GM19240 (cell line): ENCODE data around the gene PC.
"Not testable (repeated sequence)": the region's sequence is repeated elsewhere in the genome, so short reads cannot be mapped to it uniquely, and the experiment has no call there.

Source experiments
- DNase-seq: peaks from one replicate; pipeline ENCODE4 v3.0.0; 2011; ENCODE audit warnings: low spot score; ENCODE audit not compliant: insufficient read length

The PC gene, protein sequence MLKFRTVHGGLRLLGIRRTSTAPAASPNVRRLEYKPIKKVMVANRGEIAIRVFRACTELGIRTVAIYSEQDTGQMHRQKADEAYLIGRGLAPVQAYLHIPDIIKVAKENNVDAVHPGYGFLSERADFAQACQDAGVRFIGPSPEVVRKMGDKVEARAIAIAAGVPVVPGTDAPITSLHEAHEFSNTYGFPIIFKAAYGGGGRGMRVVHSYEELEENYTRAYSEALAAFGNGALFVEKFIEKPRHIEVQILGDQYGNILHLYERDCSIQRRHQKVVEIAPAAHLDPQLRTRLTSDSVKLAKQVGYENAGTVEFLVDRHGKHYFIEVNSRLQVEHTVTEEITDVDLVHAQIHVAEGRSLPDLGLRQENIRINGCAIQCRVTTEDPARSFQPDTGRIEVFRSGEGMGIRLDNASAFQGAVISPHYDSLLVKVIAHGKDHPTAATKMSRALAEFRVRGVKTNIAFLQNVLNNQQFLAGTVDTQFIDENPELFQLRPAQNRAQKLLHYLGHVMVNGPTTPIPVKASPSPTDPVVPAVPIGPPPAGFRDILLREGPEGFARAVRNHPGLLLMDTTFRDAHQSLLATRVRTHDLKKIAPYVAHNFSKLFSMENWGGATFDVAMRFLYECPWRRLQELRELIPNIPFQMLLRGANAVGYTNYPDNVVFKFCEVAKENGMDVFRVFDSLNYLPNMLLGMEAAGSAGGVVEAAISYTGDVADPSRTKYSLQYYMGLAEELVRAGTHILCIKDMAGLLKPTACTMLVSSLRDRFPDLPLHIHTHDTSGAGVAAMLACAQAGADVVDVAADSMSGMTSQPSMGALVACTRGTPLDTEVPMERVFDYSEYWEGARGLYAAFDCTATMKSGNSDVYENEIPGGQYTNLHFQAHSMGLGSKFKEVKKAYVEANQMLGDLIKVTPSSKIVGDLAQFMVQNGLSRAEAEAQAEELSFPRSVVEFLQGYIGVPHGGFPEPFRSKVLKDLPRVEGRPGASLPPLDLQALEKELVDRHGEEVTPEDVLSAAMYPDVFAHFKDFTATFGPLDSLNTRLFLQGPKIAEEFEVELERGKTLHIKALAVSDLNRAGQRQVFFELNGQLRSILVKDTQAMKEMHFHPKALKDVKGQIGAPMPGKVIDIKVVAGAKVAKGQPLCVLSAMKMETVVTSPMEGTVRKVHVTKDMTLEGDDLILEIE

DNA sequence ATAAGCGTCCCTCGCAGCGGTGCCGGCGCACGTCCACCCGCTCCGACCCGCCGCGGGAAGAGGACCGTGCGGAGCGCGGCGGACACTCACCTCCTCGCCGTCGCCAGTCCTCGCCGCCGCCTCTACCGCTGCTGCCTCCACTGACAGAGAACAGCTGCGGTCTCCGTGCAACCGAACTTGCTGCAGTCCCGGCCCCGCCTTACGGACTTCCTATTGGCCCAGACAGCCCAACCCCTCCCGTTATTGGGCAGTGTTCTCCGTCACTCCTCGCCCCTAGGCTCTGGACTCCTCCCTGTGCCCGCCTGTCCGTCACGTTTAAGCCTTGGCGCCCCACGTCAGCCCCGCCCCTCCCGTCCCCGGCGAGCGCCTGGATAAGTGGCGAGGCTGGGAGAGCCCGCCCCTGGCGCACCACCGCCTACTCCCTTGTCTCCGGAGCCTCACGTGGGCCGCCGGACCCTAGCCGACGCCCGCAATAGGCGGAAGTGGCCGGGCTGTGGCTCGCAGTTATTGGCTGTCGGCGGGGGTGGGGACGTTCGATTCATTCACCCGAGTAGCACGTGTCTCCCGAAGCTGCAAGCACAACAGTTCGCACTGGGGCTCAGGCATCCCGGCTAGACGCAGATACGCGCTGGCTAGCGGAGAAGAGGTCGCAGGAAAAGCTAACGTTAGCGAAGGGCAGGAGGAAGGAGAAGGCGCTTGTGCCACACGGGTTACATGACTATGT lies at the start of gene PC:
Gene PC, minus strand, starts transcription at position 152 of the 724 bp plus-strand sequence. CDS start 86,224 bp downstream, outside the sequence.
- DNase-seq: peak; percentile 94

DNA sequence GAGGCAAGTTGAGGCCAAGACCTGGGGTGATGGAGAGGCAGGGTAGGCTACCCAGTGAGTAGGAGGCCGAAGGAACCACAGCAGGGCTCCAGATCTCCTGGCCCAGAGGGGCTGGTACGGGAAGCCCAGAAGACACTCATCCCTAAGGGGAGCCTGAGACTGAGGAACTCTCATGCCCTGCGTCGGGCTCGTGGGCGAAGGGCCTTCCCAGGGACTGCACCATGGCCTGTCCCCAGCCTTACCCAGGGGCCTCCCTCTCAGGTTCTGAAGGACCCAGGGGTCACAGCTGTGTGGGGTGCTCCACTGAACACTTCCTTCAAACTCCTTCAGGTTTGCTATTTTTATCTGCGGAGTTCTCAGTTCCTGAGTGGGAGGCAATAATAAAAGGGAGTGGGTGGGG lies 48.9 kb upstream of the PC start:
- DNase-seq: no peak

GRCh38 chr11:67006029-67006884 lies 48.1 kb upstream of the PC start:
- DNase-seq: no peak

DNA sequence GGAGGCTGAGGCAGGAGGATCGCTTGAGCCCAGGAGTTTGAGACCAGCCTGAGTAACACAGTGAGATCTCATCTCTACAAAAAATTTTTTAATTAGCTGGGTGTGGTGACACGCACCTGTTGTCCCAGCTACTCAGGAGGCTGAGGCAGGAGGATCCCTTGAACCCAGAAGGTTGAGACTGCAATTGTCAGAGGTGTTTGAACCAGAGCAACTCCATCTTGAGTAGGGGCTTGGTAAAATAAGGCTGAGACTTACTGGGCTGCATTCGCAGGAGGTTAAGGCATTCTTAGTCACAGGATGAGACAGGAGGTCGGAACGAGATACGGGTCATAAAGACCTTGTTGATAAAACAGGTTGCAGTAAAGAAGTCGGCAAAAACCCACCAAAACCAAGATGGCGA lies 47.0 kb upstream of the PC start:
- DNase-seq: not testable (repeated sequence)

GRCh38 chr11:67002921-67003411 lies 44.8 kb upstream of the PC start:
- DNase-seq: no peak

DNA sequence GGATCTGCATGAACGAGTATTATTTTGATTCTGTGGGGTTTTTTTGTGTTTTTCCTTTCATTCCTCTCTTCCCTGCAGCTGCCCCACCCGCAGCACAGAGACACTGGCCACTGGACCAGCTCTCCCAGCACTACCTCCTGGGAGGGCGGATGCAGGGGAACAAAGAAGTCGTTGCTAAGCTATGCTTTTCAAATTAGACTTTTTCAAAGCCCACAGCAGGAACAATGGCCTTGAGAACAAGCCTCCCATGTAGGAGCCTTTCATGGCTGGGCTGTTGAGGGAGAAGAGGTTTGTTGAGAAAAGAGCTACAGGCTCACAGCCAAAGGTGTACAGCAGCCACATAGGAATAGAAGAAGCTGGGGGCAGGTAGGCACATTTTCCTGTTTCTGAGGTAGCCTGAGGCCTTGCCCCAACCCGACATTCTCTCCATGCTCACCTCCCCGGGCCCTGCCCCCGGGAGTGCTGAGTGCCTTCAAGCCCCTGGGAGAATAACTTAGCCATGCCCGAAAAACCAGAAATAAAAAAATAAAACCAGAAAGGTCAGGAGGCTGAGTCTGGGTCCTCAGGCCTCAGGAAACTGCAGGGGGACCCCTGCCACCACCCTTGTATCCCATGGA lies 44.2 kb upstream of the PC start:
- DNase-seq: no peak

DNA sequence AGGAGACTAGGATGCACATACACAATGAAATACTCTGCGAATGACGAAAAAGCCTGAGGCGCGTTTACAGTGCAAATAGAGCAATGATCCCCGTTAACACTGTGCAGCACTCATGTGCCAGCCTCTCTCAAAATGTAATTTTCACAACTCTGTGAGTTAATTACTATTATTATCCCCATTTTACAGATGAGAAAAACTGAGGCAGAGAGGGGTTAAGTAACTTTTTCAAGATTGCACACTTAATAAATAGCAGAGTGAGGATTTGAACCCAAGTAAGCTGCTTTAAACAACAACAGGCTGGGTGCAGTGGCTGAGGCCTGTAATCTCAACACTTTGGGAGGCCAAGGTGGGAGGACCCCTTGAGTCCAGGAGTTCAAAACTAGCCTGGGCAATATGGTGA lies 43.1 kb upstream of the PC start:
- no peak for DNase-seq

DNA sequence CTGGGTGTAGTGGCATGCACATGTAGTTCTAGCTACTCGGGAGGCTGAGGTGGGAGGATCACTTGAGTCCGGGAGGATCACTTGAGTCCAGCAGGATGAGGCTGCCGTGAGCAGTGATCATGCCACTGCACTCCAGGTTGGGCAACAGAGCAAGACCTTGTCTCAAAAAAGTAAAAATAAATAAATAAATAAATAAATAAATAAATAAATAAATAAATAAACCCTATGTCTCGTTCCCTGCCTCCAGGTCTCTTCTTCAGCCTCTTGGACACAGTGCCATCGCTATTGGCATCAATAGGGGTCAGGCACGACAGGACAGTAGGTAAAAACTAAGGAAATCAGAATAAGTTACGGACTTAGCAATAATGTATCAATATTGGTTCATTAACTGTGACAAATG lies 41.4 kb upstream of the PC start:
- DNase-seq: no peak

DNA sequence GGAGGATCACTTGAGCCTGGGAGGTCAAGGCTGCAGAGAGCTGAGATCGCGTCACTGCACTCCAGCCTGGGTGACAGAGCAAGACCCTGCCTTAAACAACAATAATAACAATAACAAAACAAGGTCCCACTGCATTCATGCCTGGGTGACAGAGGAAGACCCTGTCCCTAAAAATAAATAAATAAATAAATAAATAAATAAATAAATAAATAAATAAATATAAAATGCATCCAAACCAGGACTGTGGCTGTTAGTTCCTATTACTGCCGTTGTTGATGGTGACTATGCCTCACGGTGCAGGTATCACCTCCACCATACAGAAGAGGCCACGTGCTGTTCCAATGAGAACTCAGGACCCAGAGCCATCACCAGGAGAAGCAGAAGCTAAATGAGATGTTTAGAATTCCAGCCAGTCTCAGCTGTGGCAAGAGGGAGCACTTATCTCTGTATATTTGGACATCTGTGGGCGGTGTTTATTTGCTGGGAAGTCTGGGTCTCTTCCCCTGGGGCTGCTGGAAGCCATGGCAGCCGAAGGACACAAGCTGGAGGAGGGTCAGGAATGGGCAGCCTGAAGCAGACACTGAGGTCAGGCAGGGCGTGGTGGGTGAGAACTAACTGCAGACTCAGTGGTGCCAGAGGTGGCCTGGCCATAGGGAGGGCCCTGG lies 38.6 kb upstream of the PC start:
- DNase-seq: no peak

GRCh38 chr11:66992041-66992440 lies 33.9 kb upstream of the PC start:
- no peak for DNase-seq

DNA sequence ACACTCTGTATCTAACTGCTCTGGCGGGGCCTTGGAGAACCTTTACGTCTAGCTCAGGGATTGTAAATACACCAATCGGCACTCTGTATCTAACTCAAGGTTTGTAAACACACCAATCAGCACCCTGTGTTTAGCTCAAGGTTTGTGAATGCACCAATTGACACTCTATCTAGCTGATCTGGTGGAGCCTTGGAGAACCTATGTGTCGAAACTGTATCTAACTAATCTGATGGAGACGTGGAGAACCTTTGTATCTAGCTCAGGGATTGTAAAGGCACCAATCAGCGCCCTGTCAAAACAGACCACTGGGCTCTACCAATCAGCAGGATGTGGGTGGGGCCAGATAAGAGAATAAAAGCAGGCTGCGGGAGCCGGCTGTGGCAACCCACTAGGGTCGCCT lies 31.2 kb upstream of the PC start:
- not testable (repeated sequence) for DNase-seq

DNA sequence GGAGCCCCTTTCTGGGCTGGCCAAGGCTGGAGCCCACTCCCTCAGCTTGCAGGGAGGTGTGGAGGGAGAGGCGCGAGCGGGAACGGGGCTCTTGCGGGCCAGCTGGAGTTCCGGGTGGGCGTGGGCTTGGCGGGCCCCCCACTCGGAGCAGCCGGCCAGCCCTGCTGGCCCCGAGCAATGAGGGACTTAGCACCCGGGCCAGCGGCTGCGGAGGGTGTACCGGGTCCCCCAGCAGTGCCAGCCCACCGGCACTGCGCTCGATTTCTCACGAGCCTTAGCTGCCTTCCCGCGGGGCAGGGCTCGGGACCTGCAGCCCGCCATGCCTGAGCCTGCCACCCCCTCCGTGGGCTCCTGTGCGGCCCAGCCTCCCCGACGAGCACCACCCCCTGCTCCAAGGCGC lies 30.6 kb upstream of the PC start:
- not testable (repeated sequence) for DNase-seq

DNA sequence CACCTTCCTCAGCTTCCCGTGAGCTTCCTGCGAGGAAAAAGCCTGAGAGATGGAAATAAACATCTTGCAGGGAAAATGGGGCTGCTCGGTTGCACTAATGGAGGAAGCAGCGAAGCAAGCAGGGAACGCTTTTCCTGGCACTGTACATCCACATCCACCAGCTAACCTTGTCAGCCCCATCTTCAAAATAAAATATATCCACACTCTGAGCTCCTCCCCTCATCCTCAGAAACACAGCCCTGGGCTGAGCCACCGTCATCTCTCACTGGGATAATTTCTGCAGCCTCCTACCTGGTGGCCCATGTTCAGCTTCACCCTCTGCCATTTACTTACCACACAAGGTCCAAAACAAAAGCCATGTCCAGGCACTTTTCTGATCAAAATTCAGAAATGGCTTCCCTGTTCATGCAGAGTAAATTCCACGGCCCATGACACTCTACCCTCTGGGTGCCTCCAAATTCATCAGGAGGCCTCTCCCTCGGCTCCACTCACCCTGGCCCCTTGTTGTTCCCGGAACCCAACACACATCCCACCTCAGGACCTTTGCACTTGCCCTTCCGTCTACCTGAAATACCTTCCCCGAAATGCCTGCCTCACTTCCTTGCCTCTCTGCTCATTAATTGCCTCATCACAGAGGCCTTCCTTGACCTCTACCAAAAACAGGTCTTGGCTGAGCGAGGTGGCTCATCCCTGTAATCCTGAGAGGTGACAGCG lies 29.9 kb upstream of the PC start:
- DNase-seq: no peak

DNA sequence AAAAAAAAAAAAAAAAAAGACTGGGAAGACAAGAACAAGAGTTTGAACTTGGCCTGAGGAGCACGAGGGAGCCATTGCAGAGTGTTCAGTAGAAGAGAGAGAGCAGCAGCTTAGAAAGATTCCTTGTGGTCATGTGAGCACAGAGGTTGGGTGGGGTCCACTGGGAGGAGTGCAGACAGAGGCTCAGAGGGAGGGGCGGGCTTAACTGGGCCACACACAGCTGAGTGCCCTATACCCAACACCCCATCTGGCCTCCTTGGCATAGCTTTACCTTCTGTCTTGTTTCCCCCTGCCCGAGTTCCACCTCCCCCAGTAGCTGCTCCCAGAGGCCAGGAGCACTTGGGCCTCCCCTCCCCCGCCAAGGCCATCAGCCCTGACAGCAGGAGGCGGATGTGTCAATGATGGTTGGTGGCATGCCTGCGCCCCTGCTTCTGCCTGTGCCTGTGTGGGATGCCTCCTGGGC lies 29.0 kb upstream of the PC start:
- DNase-seq: no peak

DNA sequence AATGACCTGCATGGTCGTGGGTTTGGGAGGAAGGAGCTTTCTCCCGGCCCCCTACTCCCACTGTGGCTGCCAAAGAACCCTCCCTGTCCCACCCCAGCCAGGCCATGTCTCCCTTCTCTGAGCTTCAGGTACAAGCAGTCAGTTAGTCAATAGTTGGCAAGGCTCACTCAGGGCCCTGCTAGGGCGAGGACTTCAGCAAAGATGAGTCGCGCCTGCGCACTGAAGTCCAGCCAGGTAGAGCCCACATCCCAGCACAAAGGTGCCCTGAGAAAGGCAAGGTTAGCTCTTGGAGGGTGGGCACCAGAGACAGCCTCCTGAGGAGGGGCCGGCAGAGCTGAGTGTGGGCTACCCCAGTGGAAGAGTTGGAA lies 28.0 kb upstream of the PC start:
- no peak for DNase-seq

GRCh38 chr11:66985508-66986177 lies 27.5 kb upstream of the PC start:
- no peak for DNase-seq

DNA sequence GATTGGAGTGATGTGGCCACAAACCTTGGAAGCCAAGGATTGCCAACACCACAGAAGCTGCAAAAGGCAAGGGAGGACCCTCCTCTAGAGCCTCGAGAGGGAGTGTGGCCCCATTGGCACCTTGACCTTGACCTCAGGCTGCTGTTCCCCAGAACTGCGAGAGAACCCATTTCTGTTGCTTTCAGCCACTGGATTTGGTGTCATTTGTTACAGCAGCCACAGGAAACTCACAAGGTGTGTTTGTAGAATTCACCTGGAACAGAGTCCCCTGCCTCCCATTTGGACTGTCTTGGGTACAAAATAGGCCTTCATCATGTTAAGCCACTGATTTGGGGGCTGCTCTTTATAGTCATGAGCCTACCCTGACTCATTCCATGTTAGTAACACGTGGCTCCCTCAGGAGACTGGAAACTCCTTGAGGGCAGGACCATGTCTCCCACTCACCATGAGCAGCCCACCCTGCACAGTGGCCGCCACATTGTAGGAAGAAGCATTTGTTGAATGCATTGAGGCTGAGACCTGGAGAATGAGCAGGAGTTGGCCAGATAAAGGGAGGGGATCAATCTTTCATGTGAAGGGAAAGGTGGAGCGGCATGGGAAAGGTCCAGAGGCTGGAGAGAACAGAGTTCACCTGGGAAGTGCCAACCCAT lies 25.2 kb upstream of the PC start:
- no peak for DNase-seq
